WTC11 (cell line): ENCODE results near the gene TRIM46. TPM values are rescaled to one million over a fixed set of nuclear protein-coding genes. Genes with fewer than 3 reads are reported as not detected.

ENCODE experiments used
- ATAC-seq: fragments of 200-7000 bp; cut with Tn5 transposase; 2 replicates; pipeline ENCODE4 v1.10.0; 2021; ENCODE audit warnings: mild to moderate bottlenecking, moderate library complexity
- CTCF ChIA-PET: fragments of 300-600 bp; sonication (Branson Sonifier 250); formaldehyde crosslinking; loops from one replicate; lab custom pipeline; 2021; ENCODE audit warnings: antibody characterized with exemption; lab: Charles Lee
- POLR2A ChIA-PET: fragments of 350-600 bp; sonication (Branson Sonifier 250); formaldehyde crosslinking; loops from one replicate; lab custom pipeline; 2021; ENCODE audit warnings: antibody characterized with exemption; lab: Charles Lee
- DNase-seq: peaks from one replicate; pipeline ENCODE4 v3.0.0; 2021; ENCODE audit warnings: low spot score
- H3K27ac Mint-ChIP-seq: 2 replicates; pipeline ENCODE4 v1.8.0; 2021; ENCODE audit warnings: mixed read lengths
- H3K27me3 Mint-ChIP-seq: 2 replicates; pipeline ENCODE4 v1.8.0; 2021; ENCODE audit warnings: low read depth, mild to moderate bottlenecking, moderate library complexity, mixed read lengths
- H3K36me3 Mint-ChIP-seq: 2 replicates; pipeline ENCODE4 v1.8.0; 2021; ENCODE audit warnings: mixed read lengths
- H3K4me1 Mint-ChIP-seq: 2 replicates; pipeline ENCODE4 v1.8.0; 2022; ENCODE audit warnings: mixed read lengths
- H3K4me3 Mint-ChIP-seq: 2 replicates; pipeline ENCODE4 v1.8.0; 2021; ENCODE audit warnings: mild to moderate bottlenecking, moderate library complexity, mixed read lengths
- H3K9me3 Mint-ChIP-seq: 2 replicates; pipeline ENCODE4 v1.8.0; 2021; ENCODE audit warnings: mixed read lengths
- ATF2 ChIP-seq: sonication (generic); formaldehyde crosslinking; IDR thresholded peaks from 2 replicates; pipeline ENCODE4 v1.8.1; 2022; ENCODE audit warnings: low read depth, missing genetic modification reagents, borderline replicate concordance
- CBFB ChIP-seq: sonication (generic); formaldehyde crosslinking; IDR thresholded peaks from 2 replicates; pipeline ENCODE4 v1.8.1; 2022; ENCODE audit warnings: mild to moderate bottlenecking, low read depth, missing genetic modification reagents
- CDX4 ChIP-seq: fragments of 250-450 bp; sonication (Bioruptor Pico); IDR thresholded peaks from 2 replicates; pipeline ENCODE4 v1.9.0; 2021; ENCODE audit warnings: moderate library complexity, mild to moderate bottlenecking, inconsistent platforms, borderline replicate concordance
- CREB1 ChIP-seq: sonication (generic); formaldehyde crosslinking; IDR thresholded peaks from 2 replicates; pipeline ENCODE4 v1.8.0; 2023; ENCODE audit warnings: mild to moderate bottlenecking, missing genetic modification reagents
- IRF2 ChIP-seq: sonication (generic); formaldehyde crosslinking; IDR thresholded peaks from 2 replicates; pipeline ENCODE4 v1.8.0; 2022; ENCODE audit warnings: low read depth, missing genetic modification reagents, borderline replicate concordance
- KAT7 ChIP-seq: sonication (generic); formaldehyde crosslinking; IDR thresholded peaks from 2 replicates; pipeline ENCODE4 v1.8.1; 2023; ENCODE audit warnings: missing genetic modification reagents, mild to moderate bottlenecking, borderline replicate concordance
- MAX ChIP-seq: sonication (generic); formaldehyde crosslinking; IDR thresholded peaks from 2 replicates; pipeline ENCODE4 v1.8.0; 2022; ENCODE audit warnings: mild to moderate bottlenecking, missing genetic modification reagents
- NFATC4 ChIP-seq: fragments of 250-450 bp; sonication (Bioruptor Pico); IDR thresholded peaks from 2 replicates; pipeline ENCODE4 v1.9.0; 2021; ENCODE audit warnings: mild to moderate bottlenecking
- NFE2L1 ChIP-seq: sonication (generic); formaldehyde crosslinking; IDR thresholded peaks from 2 replicates; pipeline ENCODE4 v1.8.1; 2023; ENCODE audit warnings: missing genetic modification reagents
- NR1H2 ChIP-seq: sonication (generic); formaldehyde crosslinking; IDR thresholded peaks from 2 replicates; pipeline ENCODE4 v1.9.0; 2021; ENCODE audit warnings: mild to moderate bottlenecking, moderate library complexity, missing genetic modification reagents
- PREB ChIP-seq: sonication (generic); formaldehyde crosslinking; IDR thresholded peaks from 2 replicates; pipeline ENCODE4 v1.8.1; 2022; ENCODE audit warnings: mild to moderate bottlenecking, missing genetic modification reagents, moderate library complexity, borderline replicate concordance
- PRRX2 ChIP-seq: fragments of 250-450 bp; sonication (Bioruptor Pico); IDR thresholded peaks from 2 replicates; pipeline ENCODE4 v1.8.0; 2021; ENCODE audit warnings: mild to moderate bottlenecking
- RORB ChIP-seq: fragments of 250-450 bp; sonication (Bioruptor Pico); IDR thresholded peaks from 2 replicates; pipeline ENCODE4 v1.9.0; 2021; ENCODE audit warnings: mild to moderate bottlenecking
- SMAD3 ChIP-seq: sonication (generic); formaldehyde crosslinking; IDR thresholded peaks from 2 replicates; pipeline ENCODE4 v1.8.0; 2022; ENCODE audit warnings: missing genetic modification reagents, mild to moderate bottlenecking, borderline replicate concordance
- TCF7 ChIP-seq: sonication (generic); formaldehyde crosslinking; IDR thresholded peaks from 2 replicates; pipeline ENCODE4 v1.8.0; 2022; ENCODE audit warnings: mild to moderate bottlenecking, low read depth, missing genetic modification reagents, moderate library complexity
- ZNF121 ChIP-seq: sonication (generic); formaldehyde crosslinking; IDR thresholded peaks from 2 replicates; pipeline ENCODE4 v1.8.0; 2023; ENCODE audit warnings: missing genetic modification reagents
- ZNF138 ChIP-seq: sonication (generic); formaldehyde crosslinking; conservative IDR thresholded peaks from 2 replicates; pipeline ENCODE4 v1.8.1; 2022; ENCODE audit warnings: mild to moderate bottlenecking, moderate library complexity, missing genetic modification reagents
- ZNF396 ChIP-seq: fragments of 250-450 bp; sonication (Bioruptor Pico); IDR thresholded peaks from 2 replicates; pipeline ENCODE4 v1.8.0; 2021; ENCODE audit warnings: mild to moderate bottlenecking, moderate library complexity, borderline replicate concordance
- ZNF425 ChIP-seq: fragments of 250-450 bp; sonication (Bioruptor Pico); conservative IDR thresholded peaks from 2 replicates; pipeline ENCODE4 v1.9.0; 2021; ENCODE audit warnings: mild to moderate bottlenecking
- total RNA-seq: library from RNA; stranded (reverse); gene quantifications from 3 replicates; pipeline ENCODE4 v1.2.3, GENCODE V29; 2021
- TF ChIP-seq, protein P1 (sequence below): fragments of 200-600 bp; IDR thresholded peaks from 2 replicates; pipeline ENCODE4 v1.8.0; 2022; ENCODE audit warnings: antibody characterized with exemption
- TF ChIP-seq, protein P2 (sequence below): sonication (generic); formaldehyde crosslinking; IDR thresholded peaks from 2 replicates; pipeline ENCODE4 v1.8.1; 2023; ENCODE audit warnings: mild to moderate bottlenecking, missing genetic modification reagents

The TRIM46 gene
- total RNA-seq, 1 experiment from 2014 or later, result 22.1 TPM

- Mint-ChIP-seq H3K27me3 (no peaks in the 10 kb centered on the region), H3K27ac (peak overlapping the region; percentile 87), H3K4me3 (no peak overlapping the region), H3K4me1 (peaks cover 29% of the 10 kb centered on the region), H3K36me3 (peaks cover 9% of the 10 kb centered on the region), H3K9me3 (no peaks in the 10 kb centered on the region)
- DNase-seq (no peak), ATAC-seq (no peak)
- ChIA-PET CTCF (interaction anchor here (1.1 to 4.5 kb wide), 10 partner anchors 8 to 187 kb away, joined by 3 to 39 read pairs (median 9); partner anchors contain the start of gene KRTCAP2), POLR2A (interaction anchor here (0.9 to 2.1 kb wide), 2 partner anchors 9 to 10 kb away, joined by 3 to 9 read pairs; no protein-coding TSS in a partner anchor)
- TF ChIP-seq ZNF396 (CRISPR knock-in tag) (no peak), KAT7 (CRISPR knock-in tag) (no peak), ATF2 (CRISPR knock-in tag) (no peak), CBFB (CRISPR knock-in tag) (no peak), TCF7 (CRISPR knock-in tag) (no peak)
- TF ChIP-seq, protein P1, sequence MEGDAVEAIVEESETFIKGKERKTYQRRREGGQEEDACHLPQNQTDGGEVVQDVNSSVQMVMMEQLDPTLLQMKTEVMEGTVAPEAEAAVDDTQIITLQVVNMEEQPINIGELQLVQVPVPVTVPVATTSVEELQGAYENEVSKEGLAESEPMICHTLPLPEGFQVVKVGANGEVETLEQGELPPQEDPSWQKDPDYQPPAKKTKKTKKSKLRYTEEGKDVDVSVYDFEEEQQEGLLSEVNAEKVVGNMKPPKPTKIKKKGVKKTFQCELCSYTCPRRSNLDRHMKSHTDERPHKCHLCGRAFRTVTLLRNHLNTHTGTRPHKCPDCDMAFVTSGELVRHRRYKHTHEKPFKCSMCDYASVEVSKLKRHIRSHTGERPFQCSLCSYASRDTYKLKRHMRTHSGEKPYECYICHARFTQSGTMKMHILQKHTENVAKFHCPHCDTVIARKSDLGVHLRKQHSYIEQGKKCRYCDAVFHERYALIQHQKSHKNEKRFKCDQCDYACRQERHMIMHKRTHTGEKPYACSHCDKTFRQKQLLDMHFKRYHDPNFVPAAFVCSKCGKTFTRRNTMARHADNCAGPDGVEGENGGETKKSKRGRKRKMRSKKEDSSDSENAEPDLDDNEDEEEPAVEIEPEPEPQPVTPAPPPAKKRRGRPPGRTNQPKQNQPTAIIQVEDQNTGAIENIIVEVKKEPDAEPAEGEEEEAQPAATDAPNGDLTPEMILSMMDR, result no peak
- TF ChIP-seq, protein P2, sequence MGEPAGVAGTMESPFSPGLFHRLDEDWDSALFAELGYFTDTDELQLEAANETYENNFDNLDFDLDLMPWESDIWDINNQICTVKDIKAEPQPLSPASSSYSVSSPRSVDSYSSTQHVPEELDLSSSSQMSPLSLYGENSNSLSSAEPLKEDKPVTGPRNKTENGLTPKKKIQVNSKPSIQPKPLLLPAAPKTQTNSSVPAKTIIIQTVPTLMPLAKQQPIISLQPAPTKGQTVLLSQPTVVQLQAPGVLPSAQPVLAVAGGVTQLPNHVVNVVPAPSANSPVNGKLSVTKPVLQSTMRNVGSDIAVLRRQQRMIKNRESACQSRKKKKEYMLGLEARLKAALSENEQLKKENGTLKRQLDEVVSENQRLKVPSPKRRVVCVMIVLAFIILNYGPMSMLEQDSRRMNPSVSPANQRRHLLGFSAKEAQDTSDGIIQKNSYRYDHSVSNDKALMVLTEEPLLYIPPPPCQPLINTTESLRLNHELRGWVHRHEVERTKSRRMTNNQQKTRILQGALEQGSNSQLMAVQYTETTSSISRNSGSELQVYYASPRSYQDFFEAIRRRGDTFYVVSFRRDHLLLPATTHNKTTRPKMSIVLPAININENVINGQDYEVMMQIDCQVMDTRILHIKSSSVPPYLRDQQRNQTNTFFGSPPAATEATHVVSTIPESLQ (CRISPR knock-in tag), result no peak
Measured at GRCh38 chr1:155185783-155186066, 12.1 kb downstream of the TRIM46 start.

DNA sequence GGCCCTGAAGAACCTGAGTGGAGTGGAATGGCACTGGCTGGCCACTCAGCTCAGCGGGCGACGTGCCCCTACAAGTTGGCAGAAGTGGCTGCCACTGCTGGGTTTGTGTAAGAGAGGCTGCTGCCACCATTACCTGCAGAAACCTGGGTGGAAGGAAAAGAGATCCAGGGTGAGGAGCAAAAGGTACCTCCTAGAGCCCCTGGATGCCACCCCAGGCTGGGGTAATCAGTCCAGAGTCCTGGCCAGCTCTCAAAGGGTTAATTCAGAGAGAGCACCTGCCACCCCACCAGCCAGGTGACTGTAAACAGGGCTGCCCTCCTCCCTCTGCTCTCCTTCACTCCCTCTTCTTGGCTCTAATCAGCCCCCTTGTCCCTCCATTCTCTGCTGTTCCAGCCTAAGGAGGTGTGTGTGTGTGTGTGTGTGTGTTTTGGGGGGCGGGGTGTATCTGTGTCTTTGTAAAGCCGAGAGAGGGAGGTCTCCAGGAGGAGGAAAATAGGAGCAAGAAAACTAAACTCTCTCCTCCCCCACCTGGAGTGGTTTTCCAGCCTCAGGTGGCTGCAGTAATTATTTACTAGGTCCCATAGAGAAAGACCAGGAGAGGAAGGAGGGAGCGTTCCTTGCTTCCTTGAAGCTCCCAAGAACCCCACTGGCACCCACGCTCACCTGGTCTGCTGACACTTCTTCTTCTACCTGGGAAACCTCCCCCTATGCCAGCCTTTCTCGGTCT lies 12.6 kb downstream of the TRIM46 start:
- CTCF ChIA-PET, result interaction anchor here (1.1 to 4.5 kb wide), 10 partner anchors 8 to 187 kb away, joined by 3 to 39 read pairs (median 9); partner anchors contain the start of gene KRTCAP2
- peak overlapping the region; percentile 57; the same call in 1 of the 2 replicates for H3K27ac Mint-ChIP-seq
- no peaks in the 10 kb centered on the region for H3K9me3 Mint-ChIP-seq
- H3K4me3 Mint-ChIP-seq, result 0 out of 2 replicates have a peak overlapping the region, but pooled peaks have one; percentile 40
- peaks cover 8% of the 10 kb centered on the region for H3K36me3 Mint-ChIP-seq
- DNase-seq (no peak), ATAC-seq (peak; percentile 51)
- H3K4me1 Mint-ChIP-seq, result peaks cover 29% of the 10 kb centered on the region
- POLR2A ChIA-PET, result interaction anchor here (0.9 to 2.1 kb wide), 2 partner anchors 9 to 10 kb away, joined by 3 to 9 read pairs; no protein-coding TSS in a partner anchor
- H3K27me3 Mint-ChIP-seq, result no peaks in the 10 kb centered on the region
- TF ChIP-seq CDX4 (CRISPR knock-in tag), result no peak
- no peak for TF ChIP-seq RORB (CRISPR knock-in tag)
- TF ChIP-seq NFE2L1 (CRISPR knock-in tag), result no peak
- no peak for TF ChIP-seq ZNF138 (CRISPR knock-in tag)

DNA sequence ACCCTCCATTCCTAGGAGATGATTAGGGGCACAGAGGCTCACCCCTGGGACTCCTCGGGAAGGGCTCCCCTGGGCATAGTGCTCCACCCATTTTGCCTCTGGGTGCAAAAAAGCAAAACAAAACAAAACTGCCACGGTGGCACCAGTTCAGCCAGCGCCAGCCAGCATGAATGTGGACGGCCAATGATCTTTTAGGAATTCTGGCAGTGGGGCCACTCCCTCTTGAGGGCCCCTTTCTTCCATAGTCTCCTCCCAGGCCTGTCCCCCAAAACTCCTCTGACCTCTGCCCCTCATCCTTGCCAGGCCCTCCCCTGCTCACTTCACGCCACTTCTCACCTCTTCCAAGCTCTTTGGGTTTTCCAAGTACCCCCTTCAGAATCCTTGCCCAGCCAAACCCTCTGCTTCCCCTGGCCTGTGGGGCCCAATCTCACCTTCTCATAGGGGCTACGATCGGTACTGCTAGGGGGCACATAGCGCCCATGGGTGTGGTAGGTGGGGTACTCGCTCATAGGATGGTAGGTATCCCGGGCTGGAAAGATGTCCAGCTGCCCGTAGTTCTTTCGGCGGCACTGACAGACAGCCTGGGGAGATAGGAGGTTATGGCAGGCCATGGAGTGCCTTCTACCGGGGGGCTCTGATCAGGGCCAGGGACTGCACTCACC lies 13.3 kb downstream of the TRIM46 start:
- CTCF ChIA-PET, result interaction anchor here (0.7 to 4.5 kb wide), 8 partner anchors 9 to 188 kb away, joined by 3 to 37 read pairs (median 7); partner anchors contain the start of gene KRTCAP2
- ATAC-seq, result no peak
- POLR2A ChIA-PET, result interaction anchor here (2.1 kb wide), 1 partner anchor 9 kb away, joined by 9 read pairs; no protein-coding TSS in a partner anchor
- Mint-ChIP-seq H3K27me3 (no peaks in the 10 kb centered on the region), H3K4me1 (peaks cover 31% of the 10 kb centered on the region), H3K27ac (peak overlapping the region; percentile 27), H3K4me3 (no peak overlapping the region), H3K9me3 (no peaks in the 10 kb centered on the region), H3K36me3 (peaks cover 4% of the 10 kb centered on the region)
- DNase-seq, result no peak
- TF ChIP-seq PRRX2 (CRISPR knock-in tag), result no peak
- TF ChIP-seq ZNF425, result no peak
- TF ChIP-seq ZNF121 (CRISPR knock-in tag), result no peak
- no peak for TF ChIP-seq IRF2 (CRISPR knock-in tag)
- no peak for TF ChIP-seq MAX (CRISPR knock-in tag)
- no peak for TF ChIP-seq NR1H2 (CRISPR knock-in tag)
- TF ChIP-seq NFATC4 (CRISPR knock-in tag), result no peak
- TF ChIP-seq SMAD3, result no peak
- TF ChIP-seq CREB1 (CRISPR knock-in tag), result no peak
- TF ChIP-seq PREB (CRISPR knock-in tag), result no peak
